Islet of Langerhans (tissue), 1 donor: ENCODE results near the gene SPPL3.
"Not testable (repeated sequence)": the region's sequence is repeated elsewhere in the genome, so short reads cannot be mapped to it uniquely, and the experiment has no call there.

Source experiments
- FAIRE-seq: peaks from one replicate; lab custom pipeline; 2011; peaks lifted over from hg19 to GRCh38; lab: Jason Lieb, UNC

Gene SPPL3

DNA sequence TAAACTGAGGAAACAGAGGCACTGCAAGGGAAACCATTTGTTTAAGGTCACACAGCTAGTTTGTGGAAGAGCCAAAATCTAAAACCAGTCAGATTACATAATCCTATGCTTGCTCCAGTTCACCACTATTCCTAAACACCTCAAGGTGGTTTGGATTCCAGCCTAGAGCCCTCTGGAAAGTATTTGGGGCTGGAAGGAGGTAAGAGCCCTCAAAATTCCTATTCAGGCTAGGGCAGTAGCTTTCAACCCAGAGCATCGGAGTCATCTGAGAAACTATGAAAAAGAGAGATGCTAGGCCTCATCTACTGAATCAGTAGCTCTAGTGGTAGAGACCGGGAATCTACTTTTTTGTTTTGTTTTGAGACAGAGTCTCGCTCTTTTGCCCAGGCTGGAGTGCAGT, 16.0 kb upstream of the SPPL3 start:
- FAIRE-seq = no peak

DNA sequence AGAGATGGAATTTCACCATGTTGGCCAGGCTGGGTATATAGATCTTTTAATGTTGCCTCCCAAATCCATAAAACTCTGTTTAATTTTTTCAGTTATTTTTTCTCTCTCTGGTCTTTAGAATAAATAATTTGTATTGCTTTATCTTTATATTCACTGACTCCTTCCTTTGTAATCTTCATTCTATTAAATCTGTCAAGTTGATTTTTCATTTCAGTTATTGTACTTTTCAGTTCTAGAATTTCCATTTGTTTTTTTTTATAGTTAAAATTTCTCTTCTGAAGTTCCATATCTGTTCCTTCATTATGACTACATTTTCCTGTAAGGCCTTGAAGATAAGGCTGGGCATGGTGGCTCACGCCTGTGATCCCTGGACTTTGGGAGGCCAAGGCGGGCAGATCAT, 13.6 kb upstream of the SPPL3 start:
- no peak for FAIRE-seq

DNA sequence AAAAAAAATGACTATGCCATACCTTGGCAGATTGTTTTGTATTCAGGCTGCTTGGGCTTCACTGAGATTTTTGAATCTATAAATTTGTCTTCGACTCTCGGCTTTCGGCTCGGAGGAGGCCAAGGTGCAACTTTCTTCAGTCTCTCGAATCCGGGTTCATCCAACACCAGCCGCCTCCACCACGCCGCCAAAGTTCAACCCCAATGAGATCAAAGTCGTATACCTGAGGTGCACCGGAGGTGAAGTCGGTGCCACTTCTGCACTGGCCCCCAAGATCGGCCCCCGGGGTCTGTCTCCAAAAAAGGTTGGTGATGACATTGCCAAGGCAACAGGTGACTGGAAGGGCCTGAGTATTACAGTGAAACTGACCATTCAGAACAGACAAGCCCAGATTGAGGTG, 12.4 kb upstream of the SPPL3 start:
- FAIRE-seq = no peak

DNA sequence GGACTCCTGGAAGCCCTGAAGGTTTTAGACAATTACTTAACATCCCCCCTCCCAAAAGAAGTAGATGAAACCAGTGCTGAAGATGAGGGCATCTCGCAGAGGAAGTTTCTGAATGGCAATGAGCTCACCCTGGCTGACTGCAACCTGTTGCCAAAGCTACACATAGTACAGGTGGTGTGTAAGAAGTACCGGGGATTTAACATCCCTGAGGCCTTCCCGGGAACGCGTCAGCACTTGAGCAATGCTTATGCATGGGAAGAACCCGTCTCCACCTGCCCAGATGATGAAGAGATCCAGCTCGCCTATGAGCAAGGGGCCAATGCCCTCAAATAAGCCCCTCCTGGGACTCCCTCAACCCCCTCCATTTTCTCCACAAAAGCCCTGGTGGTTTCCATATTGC, 10.6 kb upstream of the SPPL3 start:
- FAIRE-seq = no peak

DNA sequence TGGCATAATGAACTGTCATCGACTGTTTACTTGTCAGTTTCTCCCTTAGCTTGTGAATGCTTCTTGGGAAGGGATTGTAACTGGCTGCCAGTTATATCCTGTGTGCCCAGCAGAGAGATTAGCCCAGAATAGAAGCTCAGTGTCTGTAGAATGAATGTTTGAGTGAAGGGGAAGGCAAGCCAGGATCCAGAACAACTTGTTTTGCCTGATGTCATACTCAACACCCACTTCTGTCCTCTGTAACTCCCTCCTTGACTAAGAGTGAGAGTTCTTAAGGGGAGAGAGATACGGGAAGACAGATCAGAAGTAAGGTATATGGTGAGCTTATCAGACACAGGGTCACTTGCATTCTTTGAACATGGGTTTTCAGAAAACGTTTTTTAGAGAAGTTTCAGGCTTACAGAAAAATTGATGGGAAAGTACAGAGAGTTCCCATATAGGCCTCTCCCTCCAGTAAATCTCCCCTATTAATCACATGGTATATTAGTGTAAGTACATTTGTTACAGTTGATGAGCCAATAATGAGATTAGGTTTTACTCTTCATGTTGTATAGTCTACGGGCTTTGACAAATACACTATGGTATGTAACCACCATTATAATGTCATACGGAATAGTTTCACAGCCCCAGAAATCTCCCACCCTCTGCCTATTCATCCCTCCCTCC, 5.6 kb upstream of the SPPL3 start:
- FAIRE-seq = no peak

DNA sequence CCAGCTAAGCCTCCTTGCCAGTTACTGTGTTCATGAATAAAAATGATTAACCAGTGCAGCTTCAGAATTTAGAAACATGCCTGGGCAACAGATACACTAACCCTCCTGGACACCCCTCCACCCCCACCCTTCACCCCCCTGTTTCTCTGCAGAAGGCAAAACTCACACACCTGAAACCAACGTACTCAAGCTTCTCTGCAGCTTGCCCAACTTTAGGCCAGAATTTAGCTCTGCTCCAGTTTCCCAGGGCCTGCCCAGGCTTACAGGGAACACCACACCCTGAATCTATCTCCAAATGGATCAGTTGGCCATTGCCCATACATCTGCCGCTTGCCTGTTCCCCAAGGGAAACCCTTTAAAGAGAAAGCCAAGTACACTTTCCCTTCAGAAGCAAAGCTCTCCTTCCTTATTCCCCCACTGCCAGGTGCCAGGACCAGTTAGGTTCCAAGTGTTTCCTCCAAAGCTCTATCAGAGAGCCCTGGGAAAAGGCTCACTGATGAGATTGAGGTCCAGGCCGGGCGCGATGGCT, 1.8 kb upstream of the SPPL3 start:
- no peak for FAIRE-seq

DNA sequence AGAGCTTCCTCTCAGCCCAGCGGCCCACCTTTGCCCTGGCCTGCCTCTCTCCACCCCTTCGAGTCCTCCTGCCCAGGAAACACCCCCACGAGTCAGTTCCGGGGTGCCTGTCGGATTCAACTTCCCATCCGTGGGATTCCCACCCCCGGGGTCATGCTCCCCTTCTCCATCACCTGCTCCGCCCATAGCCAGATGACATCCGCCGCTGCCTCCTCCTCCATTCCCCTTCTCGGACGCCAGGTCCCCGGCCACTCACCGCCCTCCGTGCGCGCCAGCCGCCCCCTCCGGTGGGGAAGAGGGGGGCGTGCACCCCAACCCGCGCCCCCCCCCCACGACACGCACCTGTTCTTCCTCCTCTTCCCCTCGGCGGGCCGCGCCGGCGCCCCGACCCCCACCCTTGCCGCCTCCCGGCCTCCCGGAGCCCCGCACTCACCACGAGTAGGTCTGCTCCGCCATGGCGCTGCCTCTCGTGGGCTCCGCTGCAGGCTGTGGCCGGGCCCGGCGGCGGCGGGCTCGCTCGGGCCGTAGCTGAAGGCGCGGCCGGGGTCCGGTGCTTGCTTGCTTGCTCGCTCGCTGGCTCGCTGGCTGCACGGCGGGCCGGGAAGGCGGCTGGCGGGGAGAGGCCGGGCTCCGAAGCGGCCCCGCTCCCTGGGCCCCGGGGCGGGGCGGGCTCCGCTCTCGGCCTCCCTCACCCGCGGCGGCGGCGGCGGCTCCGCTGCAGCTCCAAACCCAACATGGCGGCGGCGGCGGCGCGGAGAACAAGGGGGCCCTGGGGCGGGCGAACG, 554 bp downstream of the SPPL3 start:
- no peak for FAIRE-seq

DNA sequence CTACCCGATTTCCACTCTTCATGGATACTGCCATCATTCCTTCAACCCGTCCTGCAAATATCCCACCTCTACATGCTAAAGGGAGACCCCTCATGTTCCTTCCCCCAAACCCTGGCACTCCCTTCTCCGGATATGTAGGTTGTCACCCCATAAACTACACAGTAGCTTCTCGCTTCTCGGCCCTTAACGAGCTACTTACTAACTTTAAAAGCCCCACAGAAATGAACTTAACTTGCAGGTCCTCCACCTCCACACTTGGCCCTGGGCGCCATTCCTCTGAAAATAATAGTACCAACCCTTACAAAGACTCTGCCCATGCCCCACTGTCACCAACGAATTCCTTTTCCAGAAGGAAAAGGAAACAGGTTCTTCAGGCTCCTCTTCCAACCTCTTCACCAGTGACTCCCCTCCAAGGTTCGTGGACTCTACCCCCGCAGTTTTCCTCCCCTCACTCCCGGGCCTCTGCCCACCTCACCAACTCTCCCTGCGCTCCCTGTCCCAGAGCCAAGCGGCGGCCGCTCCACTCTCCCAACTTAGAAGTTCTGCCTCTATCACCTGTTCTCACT, 1.2 kb downstream of the SPPL3 start:
- no peak for FAIRE-seq

DNA sequence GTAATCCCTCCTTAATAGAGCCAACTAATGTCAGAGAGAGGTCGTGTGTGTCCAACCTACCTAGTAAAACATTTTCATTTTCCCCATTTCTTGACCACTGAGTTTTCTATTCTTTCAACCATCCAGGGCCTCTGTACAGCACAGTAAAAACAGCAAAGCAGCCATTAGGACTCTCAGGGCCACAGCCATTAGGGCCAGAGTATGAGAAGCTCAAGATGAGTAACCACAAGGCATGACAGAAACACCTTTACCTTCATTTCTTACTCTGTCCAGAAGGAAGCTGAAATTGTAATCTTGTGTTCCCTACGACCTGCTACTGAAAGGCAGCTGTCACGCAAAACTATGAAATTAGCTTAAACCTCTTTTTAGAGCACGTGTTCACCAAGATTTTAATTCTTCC, 2.3 kb downstream of the SPPL3 start:
- FAIRE-seq = no peak

DNA sequence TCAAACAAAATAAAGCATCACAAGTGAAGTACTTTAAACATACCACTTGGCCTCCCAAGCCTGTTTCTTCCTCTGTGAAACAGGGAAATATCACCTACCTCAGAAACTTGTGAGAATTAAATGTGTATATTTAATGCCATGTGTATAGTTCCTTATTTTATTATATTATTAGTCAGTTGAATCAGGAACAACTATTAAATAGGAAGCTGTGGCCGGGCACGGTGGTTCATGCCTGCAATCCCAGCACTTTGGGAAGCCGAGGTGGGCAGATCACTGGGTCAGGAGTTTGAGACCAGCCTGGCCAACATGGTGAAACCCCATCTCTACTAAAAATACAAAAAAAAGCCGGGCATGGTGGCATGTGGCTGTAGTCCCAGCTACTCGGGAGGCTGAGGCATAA, 3.1 kb downstream of the SPPL3 start:
- FAIRE-seq = not testable (repeated sequence)

DNA sequence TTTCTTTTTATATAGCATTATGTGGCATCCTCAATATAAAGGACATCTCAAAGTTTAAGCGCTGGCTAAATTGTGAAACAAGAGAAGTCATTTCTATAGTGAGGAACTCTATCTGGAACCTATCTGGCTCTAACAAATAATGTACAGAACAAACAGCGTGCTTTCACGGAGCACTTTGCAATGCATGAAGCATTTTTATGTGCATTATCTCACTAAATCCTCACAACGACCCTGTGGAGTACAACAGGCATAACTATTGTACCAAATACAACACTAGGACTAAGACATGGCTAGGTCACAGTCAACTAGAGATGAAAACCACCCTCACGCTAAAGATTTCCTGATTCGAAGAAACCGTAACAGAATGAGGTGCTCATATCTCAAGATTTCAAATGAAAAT, 8.6 kb downstream of the SPPL3 start:
- FAIRE-seq = no peak

DNA sequence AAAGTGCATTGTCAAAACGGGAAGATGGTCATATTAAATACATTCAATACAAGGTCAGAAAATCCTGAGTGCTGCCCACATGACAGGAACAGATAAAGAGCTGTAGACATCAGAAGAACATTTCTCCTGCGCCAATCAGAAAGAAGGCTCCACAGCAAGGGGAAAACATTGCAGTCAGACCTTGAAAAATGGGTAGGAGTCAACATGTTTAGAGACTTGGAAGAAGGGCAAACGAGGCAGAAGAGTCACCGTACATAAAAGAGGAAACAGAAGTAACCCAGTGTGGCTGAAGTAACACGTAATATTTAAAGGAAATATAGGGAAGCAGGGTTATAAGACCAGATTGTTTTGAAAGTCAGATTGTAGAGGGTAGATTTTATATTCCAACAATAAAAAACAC, 11.9 kb downstream of the SPPL3 start:
- no peak for FAIRE-seq

DNA sequence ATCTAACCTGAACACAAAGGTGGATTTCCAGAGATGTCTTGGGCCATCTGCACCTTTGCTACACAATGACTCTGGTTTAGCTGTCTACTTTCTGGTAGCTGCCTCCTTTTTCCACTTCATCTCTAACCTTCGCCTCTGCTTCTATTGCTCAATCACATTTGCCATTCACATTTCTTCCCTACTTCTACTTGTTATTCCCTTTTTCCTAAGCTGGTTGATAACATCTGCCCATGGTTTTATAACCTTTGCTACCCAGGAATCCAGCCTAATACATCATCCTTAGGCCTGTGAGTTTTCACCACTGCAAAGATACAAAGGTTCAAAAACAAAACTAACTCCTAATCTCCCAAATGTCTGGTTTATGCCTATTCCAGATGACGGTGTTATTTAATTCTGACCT, 13.2 kb downstream of the SPPL3 start:
- FAIRE-seq = no peak

DNA sequence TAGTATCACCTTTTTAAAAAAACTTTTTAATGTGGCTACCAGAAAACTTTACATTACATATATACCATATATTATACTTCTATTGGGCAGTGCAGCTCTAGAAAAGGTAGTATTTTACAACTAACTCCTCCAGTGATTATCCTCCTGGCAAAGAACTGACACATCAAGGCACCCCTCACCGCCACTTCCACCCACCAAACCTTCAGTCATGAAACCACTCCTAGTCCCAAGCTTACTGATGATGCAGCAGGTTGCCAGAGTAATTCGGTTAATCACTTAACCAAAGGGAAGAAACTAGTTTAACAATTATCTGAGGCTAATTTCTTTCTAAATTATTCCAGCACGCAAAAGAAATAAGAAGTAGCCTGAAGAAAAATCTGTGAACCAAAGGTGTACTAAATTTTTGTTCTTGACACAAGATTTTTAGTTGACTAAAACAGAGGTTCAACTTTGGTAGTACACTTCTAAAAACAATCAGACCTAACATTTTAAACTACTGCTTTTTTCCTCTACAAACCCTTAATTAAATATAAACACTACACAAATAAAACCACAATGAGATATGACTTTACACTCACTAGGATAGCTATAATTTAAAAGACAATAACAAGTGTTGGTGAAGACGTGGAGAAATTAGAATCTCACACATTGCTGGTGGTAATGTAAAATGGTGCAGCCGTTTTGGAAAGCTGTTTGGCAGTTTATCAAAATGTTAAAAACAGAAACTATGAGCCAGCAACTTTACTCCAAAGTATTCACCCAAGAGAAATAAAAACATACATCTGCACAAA, 16.7 kb downstream of the SPPL3 start:
- FAIRE-seq = no peak

DNA sequence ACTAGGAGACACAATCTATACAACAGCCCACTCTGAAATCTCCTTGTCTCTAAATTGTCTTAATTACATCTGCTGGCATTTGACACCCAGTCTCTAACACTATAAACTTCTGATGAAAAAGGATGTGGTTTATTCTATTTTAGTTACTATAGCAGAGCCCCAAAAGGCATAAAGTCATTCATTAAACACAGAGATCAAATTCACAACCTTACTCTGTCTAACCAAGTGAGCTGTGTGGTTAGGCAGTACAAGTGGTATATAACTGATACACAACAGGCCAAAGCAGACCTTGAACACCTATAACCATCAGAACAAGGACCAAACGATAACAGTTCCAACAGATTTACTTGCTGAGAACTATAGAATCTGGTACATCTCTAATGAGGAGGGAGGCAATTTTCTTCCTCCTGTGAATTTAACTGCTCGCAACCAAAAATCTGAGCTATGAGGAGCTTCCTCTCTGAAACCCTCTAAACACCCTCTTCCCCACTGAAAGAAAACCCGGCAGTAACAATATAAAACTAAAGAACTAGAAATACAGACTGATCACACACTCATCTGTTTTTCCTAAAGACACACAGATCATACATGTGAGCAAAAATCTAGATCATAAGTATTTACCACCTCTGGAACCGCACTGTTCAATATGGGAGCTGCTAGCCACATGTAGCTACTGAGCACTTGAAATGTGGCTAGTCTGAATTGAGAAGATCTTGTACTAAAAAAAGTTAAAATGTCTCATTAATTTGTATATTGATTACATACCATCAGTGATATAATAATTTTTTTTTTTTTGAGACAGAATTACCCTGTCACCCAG, 17.7 kb downstream of the SPPL3 start:
- FAIRE-seq = no peak

DNA sequence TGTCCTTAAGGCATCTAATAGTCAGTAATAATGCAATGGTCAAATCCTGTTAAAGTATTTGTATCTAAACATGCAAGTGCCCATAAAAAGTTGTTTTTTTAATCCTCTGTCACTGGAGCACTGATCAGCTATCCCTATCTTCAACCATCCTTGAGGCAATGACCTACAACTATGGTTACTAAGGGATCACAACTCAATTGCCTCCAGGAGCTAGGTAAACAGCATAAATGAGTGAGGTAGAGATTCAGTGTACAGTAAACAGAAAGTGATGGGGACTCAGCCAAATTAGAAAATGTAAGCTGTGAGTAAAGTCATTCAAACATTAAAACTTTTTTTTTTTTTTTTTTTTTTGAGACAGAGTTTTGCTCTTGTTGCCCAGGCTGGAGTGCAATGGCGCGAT, 18.6 kb downstream of the SPPL3 start:
- FAIRE-seq = no peak

DNA sequence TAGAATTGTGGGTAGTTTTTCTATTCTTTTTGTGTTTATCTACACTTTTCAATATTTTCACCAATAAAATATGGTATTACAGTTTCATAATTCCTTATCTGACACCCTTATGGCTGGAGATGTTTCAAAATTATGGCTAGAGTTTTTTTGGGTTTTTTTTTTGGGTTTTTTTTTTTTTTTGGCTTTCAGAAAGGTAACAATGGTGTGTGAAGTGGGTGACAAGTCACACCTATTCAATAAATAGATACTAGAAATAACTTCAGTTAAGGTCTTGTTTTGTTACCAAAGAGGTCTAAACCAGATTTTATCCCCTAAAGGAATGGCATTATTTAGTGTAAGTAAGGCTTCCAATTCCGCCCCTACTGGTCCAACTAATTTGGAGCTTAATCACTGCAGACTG, 19.5 kb downstream of the SPPL3 start:
- no peak for FAIRE-seq

DNA sequence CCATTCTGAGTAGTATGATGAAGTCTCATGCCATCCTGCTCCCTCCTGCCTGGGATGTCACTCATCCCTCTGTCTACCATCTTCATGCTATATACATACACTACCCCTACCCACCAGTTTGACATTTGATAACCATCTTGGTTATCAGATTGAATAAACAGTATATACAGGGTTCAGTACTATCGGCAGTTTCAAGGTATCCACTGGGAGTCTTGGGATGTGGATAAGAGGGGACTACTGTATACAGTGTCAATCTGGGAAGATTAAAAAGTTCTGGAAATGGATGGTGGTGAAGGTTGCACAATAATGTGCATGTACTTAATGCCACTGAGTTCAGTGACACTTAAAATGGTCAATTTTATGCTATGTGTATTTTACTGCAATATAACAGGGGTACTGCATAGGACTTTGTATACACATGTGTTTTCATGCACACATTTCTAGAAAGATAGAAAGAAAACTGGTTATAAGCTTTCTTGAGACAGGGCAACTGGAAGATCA, 22.1 kb downstream of the SPPL3 start:
- no peak for FAIRE-seq

DNA sequence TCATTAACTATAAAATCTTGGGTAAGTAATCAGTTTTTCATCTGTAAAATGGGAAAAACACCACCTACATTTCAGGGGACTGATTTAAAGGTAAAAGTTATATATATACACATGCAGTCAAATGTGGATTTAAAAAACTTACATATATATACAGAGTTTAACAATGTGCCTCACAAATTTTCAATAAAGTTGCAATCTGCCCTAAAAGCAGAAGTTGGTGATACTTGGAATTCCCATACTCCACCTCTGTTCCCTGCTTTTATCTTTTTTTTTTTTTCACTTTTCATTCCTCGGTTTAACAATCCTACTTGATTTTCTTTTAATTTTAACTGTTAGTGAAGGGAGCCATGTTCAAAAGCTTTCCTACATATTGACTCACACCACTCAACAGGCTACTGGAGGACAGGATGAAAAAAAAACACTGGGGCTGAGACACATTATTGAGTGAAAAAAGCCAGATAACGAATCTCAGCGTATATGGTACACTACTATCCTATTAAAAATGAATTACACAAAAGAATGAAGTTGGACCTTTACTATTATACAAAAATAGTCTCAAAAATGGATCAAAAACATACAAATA, 24.3 kb downstream of the SPPL3 start:
- FAIRE-seq = no peak

DNA sequence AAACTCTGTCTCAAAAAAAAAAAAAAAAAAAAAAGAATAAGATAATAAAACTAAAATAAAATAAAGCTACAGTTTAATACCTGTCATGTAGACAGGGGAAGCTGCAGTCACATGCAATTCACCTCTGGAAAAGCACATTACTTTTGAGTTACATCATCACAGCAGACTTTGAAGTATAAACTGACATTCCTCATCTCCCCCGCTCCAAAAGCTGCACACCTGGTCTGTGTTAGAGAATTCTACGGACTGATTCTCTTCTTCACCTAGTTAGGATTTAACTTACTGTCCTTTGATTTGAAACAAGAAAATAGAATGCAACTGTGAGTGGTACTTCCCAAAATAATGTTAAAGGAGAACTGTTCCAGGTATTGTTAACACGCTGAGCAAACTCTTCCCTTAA, 25.1 kb downstream of the SPPL3 start:
- no peak for FAIRE-seq

DNA sequence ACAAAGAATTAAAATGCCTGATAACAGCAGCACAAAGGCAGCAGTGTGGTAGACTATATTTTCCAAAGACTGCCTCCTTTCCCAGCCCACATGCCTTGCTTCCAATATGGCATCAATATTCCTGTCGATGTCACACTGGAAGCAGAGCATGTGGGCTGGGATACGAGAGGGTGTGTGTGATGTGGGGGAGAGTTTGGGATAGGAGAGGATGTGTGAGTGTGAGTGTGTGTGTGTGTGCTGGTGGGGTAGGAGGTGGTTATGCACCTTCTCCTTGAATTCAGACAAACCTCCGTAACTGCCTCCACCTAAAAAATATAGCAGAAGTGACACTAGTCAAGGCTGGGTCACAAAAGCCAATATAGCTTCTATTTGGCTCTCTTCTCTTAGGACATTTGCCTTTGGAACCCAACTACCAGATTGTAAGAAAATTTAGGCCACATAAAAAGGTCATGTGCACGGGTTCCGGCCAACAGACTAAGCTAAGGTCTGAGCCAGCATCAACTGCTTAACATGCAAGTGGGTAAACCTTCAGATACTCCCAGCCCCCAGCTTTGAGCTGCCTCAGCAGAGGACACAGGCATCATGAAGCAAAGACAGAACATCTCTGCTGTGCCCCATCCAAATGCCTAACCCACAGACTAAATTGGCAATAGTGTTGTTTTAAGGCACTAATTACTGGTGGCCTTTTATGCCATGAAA, 29.5 kb downstream of the SPPL3 start:
- FAIRE-seq = no peak
